DOHH2 (cell line): ENCODE data around the gene EFNA5.

ENCODE experiments used
- CTCF ChIP-seq: fragments of 200-600 bp; sonication (generic); IDR thresholded peaks from one replicate; pipeline ENCODE4 v1.5.1; 2014; ENCODE audit warnings: antibody characterized with exemption, mild to moderate bottlenecking, low read depth, low read length; ENCODE audit not compliant: poor library complexity, severe bottlenecking
- EZH2phosphoT487 ChIP-seq: fragments of 200-600 bp; sonication (generic); IDR thresholded peaks from 2 replicates; pipeline ENCODE4 v1.6.1; 2017; ENCODE audit warnings: borderline replicate concordance, mild to moderate bottlenecking, antibody characterized with exemption, low read length, moderate library complexity, mixed read lengths

GRCh38 chr5:107437154-107437553 is 233.6 kb downstream of the EFNA5 start:
- TF ChIP-seq CTCF, result no peak
- TF ChIP-seq EZH2phosphoT487, result no peak
